Measurements from ENCODE around the gene OLFML2B.

GRCh38 chr1:162055062-162055461, 31.4 kb upstream of the OLFML2B start:
- no peak for TF ChIP-seq EZH2 (IDR thresholded peaks at IDR 0.05)
- no peak for TF ChIP-seq POLR2AphosphoS5 (IDR thresholded peaks at IDR 0.05; ENCODE audit: borderline replicate concordance, low read depth, low read length)
- no peak for TF ChIP-seq FOXP2 (optimal IDR thresholded peaks at IDR 0.05; ENCODE audit: control extremely low read depth, extremely low read length, insufficient read depth)
